Activated T-cell treated with anti-CD3 and anti-CD28 coated beads, Interleukin-2, amount 50 U/mL, for 48 hours (primary cell): ENCODE results near the gene COMMD2.

ENCODE experiments used
- DNase-seq, 2 experiments: peaks; one replicate each; pipeline ENCODE4 v3.0.0-alpha.2; 2020

The COMMD2 gene

GRCh38 chr3:149702691-149703441 is 49.4 kb downstream of the COMMD2 start:
- no peak for DNase-seq

- no peak for DNase-seq
Measured at GRCh38 chr3:149701977-149702350, 50.3 kb downstream of the COMMD2 start.

GRCh38 chr3:149701206-149701976 is 50.9 kb downstream of the COMMD2 start:
- DNase-seq: peak; percentile 58
